Measurements from ENCODE around the gene UGT3A1. TPM values are rescaled to one million over a fixed set of nuclear protein-coding genes. Genes with fewer than 3 reads are reported as not detected.
"Not testable (repeated sequence)": the region's sequence is repeated elsewhere in the genome, so short reads cannot be mapped to it uniquely, and the experiment has no call there.

UGT3A1 gene
- total RNA-seq, 4 donors from 2014 or later = 0.23 TPM; not detected in 3

GRCh38 chr5:36029914-36030313 is 38.7 kb upstream of the UGT3A1 start:
- DNase-seq (ENCODE audit: low spot score in 2 of 2) = no peak
- 61 to 81% methylated on average over 1 of the region's 1 CpG for WGBS, 2 donors
- TF ChIP-seq POLR2A (IDR thresholded peaks at IDR 0.05) = no peak
- no peak for TF ChIP-seq CTCF (IDR thresholded peaks at IDR 0.05)
- no peak overlapping the region for H3K4me3 ChIP-seq (ENCODE audit: low read depth, poor library complexity, severe bottlenecking)
- intact Hi-C loops (cut with DNase I; ENCODE audit: low total_unique reads) = no loop called here

GRCh38 chr5:36028816-36029465 is 37.8 kb upstream of the UGT3A1 start:
- no peak for TF ChIP-seq POLR2A (IDR thresholded peaks at IDR 0.05)
- no peak for TF ChIP-seq CTCF (IDR thresholded peaks at IDR 0.05)
- WGBS, 2 donors = 67 to 74% methylated on average over 5 of the region's 5 CpGs
- H3K4me3 ChIP-seq (ENCODE audit: low read depth, poor library complexity, severe bottlenecking) = no peak overlapping the region
- DNase-seq (ENCODE audit: low spot score in 2 of 2) = no peak
- intact Hi-C loops (cut with DNase I; ENCODE audit: low total_unique reads) = no loop called here

GRCh38 chr5:36027711-36028110 is 36.5 kb upstream of the UGT3A1 start:
- no peak overlapping the region for H3K4me3 ChIP-seq (ENCODE audit: low read depth, poor library complexity, severe bottlenecking)
- intact Hi-C loops (cut with DNase I; ENCODE audit: low total_unique reads) = no loop called here
- TF ChIP-seq CTCF (IDR thresholded peaks at IDR 0.05) (no peak), POLR2A (IDR thresholded peaks at IDR 0.05) (no peak)
- 82 to 84% methylated on average over 8 of the region's 8 CpGs for WGBS, 2 donors
- no peak for DNase-seq (ENCODE audit: low spot score in 2 of 2)

GRCh38 chr5:36026706-36027465 is 35.7 kb upstream of the UGT3A1 start:
- no peak for TF ChIP-seq CTCF (IDR thresholded peaks at IDR 0.05)
- TF ChIP-seq POLR2A (IDR thresholded peaks at IDR 0.05) = no peak
- intact Hi-C loops (cut with DNase I; ENCODE audit: low total_unique reads) = no loop called here
- 76% methylated on average over 6 of the region's 6 CpGs for WGBS, 2 donors
- no peak for DNase-seq (ENCODE audit: low spot score in 2 of 2)
- H3K4me3 ChIP-seq (ENCODE audit: low read depth, poor library complexity, severe bottlenecking) = no peak overlapping the region

GRCh38 chr5:36022246-36022645 is 31.1 kb upstream of the UGT3A1 start:
- WGBS, 2 donors = 58 to 59% methylated on average over 6 of the region's 6 CpGs
- DNase-seq (ENCODE audit: low spot score in 2 of 2); H3K4me3 ChIP-seq (ENCODE audit: low read depth, poor library complexity, severe bottlenecking); intact Hi-C loops (cut with DNase I; ENCODE audit: low total_unique reads): not testable (repeated sequence)

- intact Hi-C loops (cut with DNase I; ENCODE audit: low total_unique reads); H3K4me3 ChIP-seq (ENCODE audit: low read depth, poor library complexity, severe bottlenecking); DNase-seq (ENCODE audit: low spot score in 2 of 2): not testable (repeated sequence)
- WGBS, 2 donors = 86 to 93% methylated on average over 5 of the region's 5 CpGs
Measured at GRCh38 chr5:36019584-36019983, 28.4 kb upstream of the UGT3A1 start.

All from lower leg skin (tissue), 4 donors.